HepG2 (cell line): Measurements from ENCODE around the gene SLC29A1. TPM values are rescaled to one million over a fixed set of nuclear protein-coding genes. Genes with fewer than 3 reads are reported as not detected.

ENCODE experiments used
- CENPX ChIP-seq: sonication (generic); formaldehyde crosslinking; IDR thresholded peaks from 2 replicates; pipeline ENCODE4 v1.9.0; 2021; ENCODE audit warnings: mild to moderate bottlenecking, missing genetic modification reagents, moderate library complexity
- CREB1 ChIP-seq, 2 experiments: fragments of 450-650 bp in 1 of 2; IDR thresholded peaks; 2 replicates each; pipeline ENCODE4 v1.6.1; 2016 to 2017; ENCODE audit warnings: control low read depth in 1 of 2, mild to moderate bottlenecking in 1 of 2, missing compliant biosample characterization in 1 of 2, missing genetic modification characterization in 1 of 2
- FOSL1 ChIP-seq: sonication (generic); formaldehyde crosslinking; IDR thresholded peaks from 2 replicates; pipeline ENCODE4 v1.9.0; 2021; ENCODE audit warnings: missing genetic modification reagents, borderline replicate concordance
- FOXO4 ChIP-seq: sonication (generic); formaldehyde crosslinking; conservative IDR thresholded peaks from 2 replicates; pipeline ENCODE4 v1.8.1; 2023; ENCODE audit warnings: missing genetic modification reagents
- HNRNPK ChIP-seq: fragments of 200-400 bp; formaldehyde crosslinking; IDR thresholded peaks from 2 replicates; pipeline ENCODE4 v1.6.1; 2018; ENCODE audit warnings: low read length, low read depth, moderate library complexity, mild to moderate bottlenecking; ENCODE audit not compliant: poor library complexity, severe bottlenecking
- KLF11 ChIP-seq: IDR thresholded peaks from 2 replicates; pipeline ENCODE4 v1.6.1; 2016; ENCODE audit warnings: missing compliant biosample characterization
- RARA ChIP-seq: IDR thresholded peaks from 2 replicates; pipeline ENCODE4 v1.6.1; 2016; ENCODE audit warnings: missing genetic modification reagents, missing compliant biosample characterization
- SETDB1 ChIP-seq: sonication (generic); formaldehyde crosslinking; IDR thresholded peaks from 2 replicates; pipeline ENCODE4 v1.5.1; 2020; ENCODE audit warnings: missing genetic modification reagents, mild to moderate bottlenecking, borderline replicate concordance
- SMAD9 ChIP-seq: sonication (generic); formaldehyde crosslinking; IDR thresholded peaks from 2 replicates; pipeline ENCODE4 v1.5.1; 2020; ENCODE audit warnings: mild to moderate bottlenecking, missing genetic modification reagents
- TCF12 ChIP-seq, 2 experiments: fragments of 450-650 bp in 1 of 2; sonication (generic) in 1 of 2; formaldehyde crosslinking in 1 of 2; IDR thresholded peaks; 2 replicates each; pipeline versions ENCODE4 v1.6.1 to v1.8.0; 2017 to 2022; ENCODE audit warnings: antibody characterized with exemption in 1 of 2, mild to moderate bottlenecking in 1 of 2, missing genetic modification reagents in 1 of 2, moderate library complexity in 1 of 2
- ZFP90 ChIP-seq: sonication (generic); formaldehyde crosslinking; IDR thresholded peaks from 2 replicates; pipeline ENCODE4 v1.8.0; 2022; ENCODE audit warnings: missing genetic modification reagents, mild to moderate bottlenecking, inconsistent platforms, borderline replicate concordance
- ZMYM4 ChIP-seq: sonication (generic); formaldehyde crosslinking; IDR thresholded peaks from 2 replicates; pipeline ENCODE4 v1.8.1; 2023; ENCODE audit warnings: mild to moderate bottlenecking, missing genetic modification reagents
- ZNF12 ChIP-seq: sonication (generic); formaldehyde crosslinking; IDR thresholded peaks from 2 replicates; pipeline ENCODE4 v1.5.0; 2020; ENCODE audit warnings: missing genetic modification reagents
- ZNF235 ChIP-seq: sonication (generic); formaldehyde crosslinking; IDR thresholded peaks from 2 replicates; pipeline ENCODE4 v1.8.1; 2023; ENCODE audit warnings: mild to moderate bottlenecking, missing genetic modification reagents, borderline replicate concordance
- ZNF263 ChIP-seq: sonication (generic); formaldehyde crosslinking; IDR thresholded peaks from 2 replicates; pipeline ENCODE4 v1.4.0; 2020; ENCODE audit warnings: missing genetic modification reagents
- ZNF451 ChIP-seq: sonication (generic); formaldehyde crosslinking; IDR thresholded peaks from 2 replicates; pipeline ENCODE4 v1.5.0; 2020; ENCODE audit warnings: mild to moderate bottlenecking, missing genetic modification reagents
- ZNF496 ChIP-seq: sonication (generic); formaldehyde crosslinking; IDR thresholded peaks from 2 replicates; pipeline ENCODE4 v1.8.1; 2023; ENCODE audit warnings: mild to moderate bottlenecking, moderate library complexity, missing genetic modification reagents; ENCODE audit not compliant: insufficient replicate concordance
- ZNF564 ChIP-seq: sonication (generic); formaldehyde crosslinking; IDR thresholded peaks from 2 replicates; pipeline ENCODE4 v1.8.1; 2023; ENCODE audit warnings: mild to moderate bottlenecking, missing genetic modification reagents
- ZNF770 ChIP-seq: sonication (generic); formaldehyde crosslinking; IDR thresholded peaks from 2 replicates; pipeline ENCODE4 v1.5.0; 2020; ENCODE audit warnings: mild to moderate bottlenecking, missing genetic modification reagents
- ZNF777 ChIP-seq: sonication (generic); formaldehyde crosslinking; IDR thresholded peaks from 2 replicates; pipeline ENCODE4 v1.4.0; 2020; ENCODE audit warnings: missing genetic modification reagents
- ZNF790 ChIP-seq: sonication (generic); formaldehyde crosslinking; IDR thresholded peaks from 2 replicates; pipeline ENCODE4 v1.8.0; 2022; ENCODE audit warnings: missing genetic modification reagents, mild to moderate bottlenecking, borderline replicate concordance
- polyA plus RNA-seq, 8 experiments: library from polyadenylated mRNA; depleted of rRNA in 3 of 8; stranded (reverse) in 7 of 8; unstranded in 1 of 8; fragments of >200 nt; fragmentation: Illumina TruSeq in 4 of 8; extraction: Trizol in 4 of 8; gene quantifications; 2 replicates each; pipeline versions ENCODE4 v1.2.1 to v1.2.3, GENCODE V29; 2011 to 2016; ENCODE audit warnings: low read depth in 4 of 8, missing spikeins in 1 of 8, mixed read lengths in 1 of 8; ENCODE audit not compliant: insufficient read depth in 1 of 8
- total RNA-seq, 5 experiments: library from RNA; depleted of rRNA; stranded (reverse); fragments of >200 nt; fragmentation: Illumina TruSeq; extraction: Trizol; gene quantifications; 2 replicates each; pipeline ENCODE4 v1.2.3, GENCODE V29; 2016; ENCODE audit warnings: low read depth in 1 of 5
- TF ChIP-seq, protein P1 (sequence below): sonication (generic); formaldehyde crosslinking; IDR thresholded peaks from 2 replicates; pipeline ENCODE4 v1.4.0; 2020; ENCODE audit warnings: low read depth, mild to moderate bottlenecking, missing genetic modification reagents
- TF ChIP-seq, protein P2 (sequence below): sonication (generic); formaldehyde crosslinking; IDR thresholded peaks from 2 replicates; pipeline ENCODE4 v1.8.0; 2022; ENCODE audit warnings: low read depth, missing genetic modification reagents

Gene SLC29A1
- total and polyA plus RNA-seq, 2 of the 13 experiments (the other 11 are each of a cell fraction or from before 2014, with no cell fraction given) = 43.2 to 106 TPM

DNA sequence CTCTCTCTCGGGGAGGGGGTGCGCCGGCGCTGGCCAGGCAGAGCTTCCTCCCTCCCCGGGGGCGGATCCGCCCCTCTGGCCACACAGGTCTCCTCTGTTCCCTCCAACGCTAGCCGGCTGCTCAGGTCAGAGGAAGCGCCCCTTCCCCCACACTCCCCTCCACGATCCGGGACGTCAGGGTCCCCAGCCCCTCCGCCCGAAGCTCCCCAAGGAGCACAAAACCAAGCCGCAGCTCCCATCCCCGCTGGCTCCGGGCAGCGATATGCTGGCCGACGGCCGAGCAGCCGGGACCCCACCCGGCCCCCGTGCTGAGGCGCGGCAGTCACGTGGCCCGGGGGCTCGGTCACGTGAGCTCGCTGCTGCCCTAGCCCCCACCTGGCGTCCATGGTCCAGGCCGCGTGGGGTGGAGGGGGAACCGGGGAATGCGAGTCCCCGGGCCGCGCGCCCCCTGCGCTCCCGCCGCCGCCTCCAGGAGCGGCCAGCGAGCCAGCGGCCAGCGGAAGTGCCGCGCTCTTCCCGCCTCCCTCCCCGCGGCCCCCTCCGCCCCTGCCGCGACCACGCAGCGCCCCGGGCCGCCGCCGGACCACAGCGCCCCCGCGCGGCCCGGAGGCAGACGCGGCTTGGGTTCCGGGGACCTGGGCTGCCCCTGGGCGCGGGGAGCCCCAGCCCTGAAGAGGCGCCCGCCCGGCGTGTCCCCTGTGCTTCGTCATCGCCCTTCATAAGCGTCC lies 33.8 kb downstream of the SLC29A1 start, which contains the start of gene SLC35B2 (continued):
- TF ChIP-seq KLF11 (CRISPR knock-in tag) (no peak), CREB1 (IDR thresholded peaks at IDR 0.05) (peak; percentile 54; the same call in 1 of the 2 replicates), CREB1 (CRISPR knock-in tag; IDR thresholded peaks at IDR 0.05) (no peak), SMAD9 (CRISPR knock-in tag) (no peak), SETDB1 (CRISPR knock-in tag) (no peak), FOSL1 (CRISPR knock-in tag) (no peak), ZNF777 (CRISPR knock-in tag) (no peak), ZNF564 (0 out of 2 replicates have a peak, but pooled peaks have one; percentile 37), ZNF496 (no peak), RARA (CRISPR knock-in tag) (peak; percentile 43), ZNF790 (CRISPR knock-in tag) (no peak; the same call in 1 of the 2 replicates), ZNF235 (CRISPR knock-in tag) (no peak), ZNF770 (CRISPR knock-in tag) (peak; percentile 80), ZMYM4 (CRISPR knock-in tag) (peak; percentile 88; the same call in 1 of the 2 replicates), HNRNPK (peak; percentile 88), TCF12 (IDR thresholded peaks at IDR 0.05) (no peak), TCF12 (CRISPR knock-in tag; IDR thresholded peaks at IDR 0.05) (no peak), CENPX (CRISPR knock-in tag) (no peak), ZFP90 (CRISPR knock-in tag) (peak; percentile 76; the same call in 1 of the 2 replicates), ZNF12 (CRISPR knock-in tag) (no peak; the same call in none of the 2 replicates), FOXO4 (CRISPR knock-in tag) (0 out of 2 replicates have a peak, but pooled peaks have one; percentile 86), ZNF451 (CRISPR knock-in tag) (peak; percentile 97; the same call in 1 of the 2 replicates), ZNF263 (CRISPR knock-in tag) (no peak; the same call in 1 of the 2 replicates)
- TF ChIP-seq, protein P1, sequence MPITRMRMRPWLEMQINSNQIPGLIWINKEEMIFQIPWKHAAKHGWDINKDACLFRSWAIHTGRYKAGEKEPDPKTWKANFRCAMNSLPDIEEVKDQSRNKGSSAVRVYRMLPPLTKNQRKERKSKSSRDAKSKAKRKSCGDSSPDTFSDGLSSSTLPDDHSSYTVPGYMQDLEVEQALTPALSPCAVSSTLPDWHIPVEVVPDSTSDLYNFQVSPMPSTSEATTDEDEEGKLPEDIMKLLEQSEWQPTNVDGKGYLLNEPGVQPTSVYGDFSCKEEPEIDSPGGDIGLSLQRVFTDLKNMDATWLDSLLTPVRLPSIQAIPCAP (CRISPR knock-in tag) = peak; percentile 94; the same call in 1 of the 2 replicates
- TF ChIP-seq, protein P2, sequence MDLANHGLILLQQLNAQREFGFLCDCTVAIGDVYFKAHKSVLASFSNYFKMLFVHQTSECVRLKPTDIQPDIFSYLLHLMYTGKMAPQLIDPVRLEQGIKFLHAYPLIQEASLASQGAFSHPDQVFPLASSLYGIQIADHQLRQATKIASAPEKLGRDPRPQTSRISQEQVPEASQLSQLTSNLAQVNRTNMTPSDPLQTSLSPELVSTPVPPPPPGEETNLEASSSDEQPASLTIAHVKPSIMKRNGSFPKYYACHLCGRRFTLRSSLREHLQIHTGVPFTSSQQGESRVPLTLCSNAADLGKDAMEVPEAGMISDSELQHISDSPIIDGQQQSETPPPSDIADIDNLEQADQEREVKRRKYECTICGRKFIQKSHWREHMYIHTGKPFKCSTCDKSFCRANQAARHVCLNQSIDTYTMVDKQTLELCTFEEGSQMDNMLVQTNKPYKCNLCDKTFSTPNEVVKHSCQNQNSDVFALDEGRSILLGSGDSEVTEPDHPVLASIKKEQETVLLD (CRISPR knock-in tag) = peak; percentile 98
